LoVo (cell line): ENCODE data around the gene CFLAR.
A peak's percentile ranks its signal among the peaks of the same experiment; 100 is the strongest.
"Not testable (repeated sequence)": the region's sequence is repeated elsewhere in the genome, so short reads cannot be mapped to it uniquely, and the experiment has no call there.

Experiments used
- DNase-seq: peaks from one replicate; pipeline ENCODE4 v3.0.0-alpha.2; 2016; ENCODE audit warnings: low spot score

CFLAR gene

GRCh38 chr2:201183365-201183727 lies 67.4 kb downstream of the CFLAR start:
- no peak for DNase-seq

DNA sequence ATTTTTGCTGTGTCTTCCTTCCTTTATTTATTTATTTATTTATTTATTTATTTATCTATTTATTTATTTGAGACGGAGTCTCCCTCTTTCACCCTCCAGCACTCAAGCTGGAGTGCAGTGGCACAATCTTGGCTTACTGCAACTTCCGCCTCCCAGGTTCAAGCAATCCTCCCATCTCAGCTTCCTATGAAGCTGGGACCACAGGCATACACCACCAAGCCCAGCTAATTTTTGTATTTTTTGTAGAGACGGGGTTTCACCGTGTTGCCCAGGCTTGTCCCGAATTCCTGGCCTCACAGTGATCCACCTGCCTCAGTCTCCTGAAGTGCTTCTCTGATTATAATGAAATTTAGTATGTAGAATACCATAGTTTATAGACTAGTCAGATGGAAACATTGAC lies 67.9 kb downstream of the CFLAR start:
- DNase-seq = not testable (repeated sequence)

DNA sequence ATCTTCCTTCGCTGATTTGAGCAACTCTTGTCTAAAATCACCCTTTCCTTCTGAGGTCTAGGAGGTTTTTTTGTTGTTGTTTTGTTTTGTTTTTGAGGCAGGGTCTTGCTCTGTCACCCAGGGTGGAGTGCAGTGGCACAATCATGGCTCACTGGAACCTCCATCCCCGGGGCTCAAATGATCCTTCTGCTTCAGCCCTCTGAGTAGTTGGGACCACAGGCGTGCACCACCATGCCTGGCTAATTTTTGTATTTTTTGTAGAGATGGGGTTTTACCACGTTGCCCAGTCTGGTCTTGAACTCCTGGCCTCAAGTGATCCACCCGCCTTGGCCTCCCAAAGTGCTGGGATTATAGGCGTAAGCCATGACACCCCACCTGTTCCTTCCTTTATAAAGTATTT lies 68.3 kb downstream of the CFLAR start:
- not testable (repeated sequence) for DNase-seq

GRCh38 chr2:201185863-201186262 lies 69.9 kb downstream of the CFLAR start:
- no peak for DNase-seq

DNA sequence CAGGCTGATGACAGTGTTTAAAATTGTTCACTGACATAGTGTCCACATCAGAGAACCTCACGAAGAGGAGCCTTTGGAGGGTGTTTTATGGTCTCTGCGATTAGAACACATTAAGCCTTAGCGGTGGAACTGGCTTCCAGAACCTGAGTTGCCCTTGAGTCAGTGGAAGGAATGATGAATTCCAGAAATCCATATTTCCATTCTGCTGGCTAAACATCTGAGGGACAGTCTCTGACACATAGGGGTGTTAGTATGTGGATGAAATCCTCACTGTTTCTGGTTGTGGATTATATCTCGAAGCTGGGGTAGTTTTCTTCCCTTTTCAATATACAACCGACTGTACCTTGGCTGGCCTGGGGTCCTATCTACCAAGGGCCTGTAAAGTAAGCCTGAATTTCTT lies 71.0 kb downstream of the CFLAR start:
- DNase-seq = no peak

GRCh38 chr2:201188449-201188848 lies 72.5 kb downstream of the CFLAR start:
- no peak for DNase-seq

DNA sequence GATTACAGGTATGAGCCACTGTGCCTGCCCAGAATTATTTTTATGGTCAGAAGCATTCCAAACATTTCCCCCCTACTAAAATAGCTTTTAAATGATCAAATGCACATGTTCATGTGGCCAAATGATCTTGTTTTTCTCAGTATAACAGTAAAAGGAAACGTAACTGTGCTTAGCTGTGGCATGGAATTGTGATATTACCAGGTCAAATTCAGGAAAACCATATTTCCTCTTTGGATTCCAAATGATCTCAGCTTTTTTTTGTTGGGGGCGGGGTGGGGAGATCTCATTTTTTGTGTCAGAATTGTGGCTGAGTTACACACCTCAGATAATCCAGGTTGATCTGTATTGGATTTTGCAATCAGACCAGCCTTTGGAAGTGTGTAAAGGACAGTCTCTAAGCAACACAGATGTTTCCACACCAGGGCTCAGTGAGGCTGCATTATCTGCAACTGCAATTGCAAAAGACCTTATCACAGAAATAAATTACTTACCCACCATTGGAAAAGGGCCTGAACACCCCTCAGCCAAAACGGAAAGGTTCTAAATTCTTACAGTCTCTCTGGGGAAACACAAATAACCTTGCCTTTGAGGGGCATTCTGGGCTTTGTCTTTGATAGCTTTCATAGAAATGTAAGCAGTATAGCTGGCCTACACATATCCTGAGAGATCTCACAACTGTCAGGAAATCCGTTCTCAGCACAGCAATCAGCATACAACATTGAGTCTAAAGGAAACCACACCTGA lies 75.3 kb downstream of the CFLAR start:
- no peak for DNase-seq

DNA sequence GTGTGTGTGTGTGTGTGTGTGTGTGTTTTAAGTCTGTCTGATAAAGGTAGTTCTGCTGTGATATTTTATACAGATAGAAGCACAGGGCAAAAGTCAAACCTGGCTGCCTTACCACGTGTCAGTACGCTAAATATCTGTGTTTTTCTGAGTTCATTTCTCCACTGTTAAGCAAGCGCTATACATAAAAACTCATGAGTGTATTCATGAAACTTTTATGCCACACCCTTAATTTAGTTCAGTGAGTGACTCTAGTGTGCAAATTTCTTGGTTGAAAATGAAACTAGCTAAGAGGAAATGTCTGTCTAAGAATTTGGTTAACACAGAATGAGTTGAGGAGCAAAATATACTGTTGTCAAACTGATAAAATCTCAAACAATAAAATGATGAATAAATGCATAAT lies 78.1 kb downstream of the CFLAR start:
- no peak for DNase-seq

GRCh38 chr2:201195331-201195730 lies 79.4 kb downstream of the CFLAR start:
- DNase-seq = no peak

DNA sequence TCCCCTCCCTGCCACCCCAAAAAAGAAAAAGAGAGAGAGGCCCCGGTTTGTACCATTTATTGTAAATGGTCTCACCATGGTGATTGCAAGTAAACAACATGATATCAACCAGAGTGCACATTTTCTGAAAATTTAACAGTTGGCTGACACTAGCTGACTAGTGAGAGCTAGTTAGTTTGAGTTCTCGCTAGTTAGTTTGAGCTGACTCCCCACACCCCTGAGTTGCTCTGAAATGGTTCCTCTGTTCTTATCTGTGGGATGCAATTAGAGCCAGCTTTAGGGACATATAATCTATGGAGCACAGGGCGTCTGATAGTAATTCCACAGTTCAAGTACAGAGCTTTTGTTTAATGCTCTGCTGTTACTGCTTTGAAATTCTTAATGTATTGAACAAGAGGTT lies 80.0 kb downstream of the CFLAR start:
- no peak for DNase-seq

DNA sequence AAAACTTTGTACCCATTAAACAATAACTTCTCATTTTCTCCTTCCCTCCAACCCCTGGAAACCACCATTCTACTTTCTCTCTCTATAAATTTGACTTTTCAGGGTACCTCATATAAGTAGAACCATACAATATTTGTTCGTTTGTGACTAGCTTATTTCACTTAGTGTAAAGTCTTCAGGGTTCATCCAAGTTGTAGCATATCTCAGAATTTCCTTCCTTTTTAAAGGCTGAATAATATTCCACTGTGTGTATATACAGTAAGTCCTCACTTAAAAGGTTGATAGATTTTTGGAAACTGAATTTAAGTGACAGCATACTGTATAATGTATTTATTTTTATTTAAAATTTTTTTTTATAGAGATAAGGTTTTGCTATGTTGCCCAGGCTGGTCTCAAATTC lies 80.8 kb downstream of the CFLAR start:
- DNase-seq = no peak

GRCh38 chr2:201197781-201198180 lies 81.8 kb downstream of the CFLAR start:
- DNase-seq = no peak

DNA sequence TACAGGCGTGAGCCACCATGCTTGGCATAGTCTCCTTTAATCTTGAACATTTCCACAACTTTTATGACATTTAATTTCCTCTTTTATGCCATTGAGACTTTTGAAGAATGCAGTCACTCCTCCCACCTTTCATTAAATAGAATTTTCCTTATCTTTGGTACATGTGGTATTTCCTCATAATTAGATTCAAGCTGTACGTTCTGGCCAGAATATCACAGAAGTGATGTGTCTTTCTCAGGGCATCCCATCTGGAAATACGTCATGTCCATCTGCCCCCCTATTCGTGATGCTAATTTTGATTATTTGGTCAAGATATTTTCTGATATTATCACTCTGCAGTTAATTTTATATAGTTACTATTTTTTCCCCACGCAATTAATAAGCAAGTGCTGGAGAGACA lies 83.9 kb downstream of the CFLAR start:
- no peak for DNase-seq

- no peak for DNase-seq
Observed at GRCh38 chr2:201200345-201200744, 84.4 kb downstream of the CFLAR start.

DNA sequence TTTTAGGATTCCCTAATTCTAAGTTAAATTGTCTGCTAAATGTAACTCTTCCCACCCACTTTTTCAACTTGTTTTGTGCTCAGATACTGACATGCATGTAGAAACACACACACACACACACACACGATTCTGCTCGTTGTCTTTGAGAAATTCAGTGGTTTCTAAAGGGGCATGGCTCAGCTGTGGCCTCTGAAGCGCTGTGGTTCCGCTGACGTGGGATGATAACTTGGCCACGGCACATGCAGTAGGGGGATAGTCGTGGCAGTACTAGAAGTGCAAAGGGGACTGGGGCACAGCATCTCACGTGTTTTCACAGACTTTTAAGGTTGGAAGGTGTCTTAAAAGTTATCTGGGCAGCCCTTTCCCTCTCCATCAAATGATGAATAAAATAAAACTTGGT lies 85.4 kb downstream of the CFLAR start:
- no peak for DNase-seq

- DNase-seq = no peak
Observed at GRCh38 chr2:201203916-201204654, 88.1 kb downstream of the CFLAR start.

- DNase-seq = no peak
Observed at GRCh38 chr2:201204655-201205514, 88.9 kb downstream of the CFLAR start.

DNA sequence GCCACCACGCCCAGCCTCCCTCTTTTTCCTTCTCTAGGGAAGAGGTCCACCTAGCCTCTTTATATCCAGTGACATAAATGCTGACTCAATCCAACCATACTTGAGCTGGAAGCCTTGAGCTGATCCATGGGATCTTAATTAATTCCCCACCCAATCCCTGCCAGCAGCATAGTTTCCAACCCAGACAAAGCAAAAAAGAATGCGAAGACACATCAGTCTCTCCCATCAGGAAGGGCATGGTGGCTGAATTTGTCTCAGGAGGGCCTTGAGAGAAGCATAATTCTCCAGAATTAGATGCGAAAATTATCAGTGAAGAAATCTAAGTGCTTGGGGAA lies 89.5 kb downstream of the CFLAR start:
- DNase-seq = no peak

DNA sequence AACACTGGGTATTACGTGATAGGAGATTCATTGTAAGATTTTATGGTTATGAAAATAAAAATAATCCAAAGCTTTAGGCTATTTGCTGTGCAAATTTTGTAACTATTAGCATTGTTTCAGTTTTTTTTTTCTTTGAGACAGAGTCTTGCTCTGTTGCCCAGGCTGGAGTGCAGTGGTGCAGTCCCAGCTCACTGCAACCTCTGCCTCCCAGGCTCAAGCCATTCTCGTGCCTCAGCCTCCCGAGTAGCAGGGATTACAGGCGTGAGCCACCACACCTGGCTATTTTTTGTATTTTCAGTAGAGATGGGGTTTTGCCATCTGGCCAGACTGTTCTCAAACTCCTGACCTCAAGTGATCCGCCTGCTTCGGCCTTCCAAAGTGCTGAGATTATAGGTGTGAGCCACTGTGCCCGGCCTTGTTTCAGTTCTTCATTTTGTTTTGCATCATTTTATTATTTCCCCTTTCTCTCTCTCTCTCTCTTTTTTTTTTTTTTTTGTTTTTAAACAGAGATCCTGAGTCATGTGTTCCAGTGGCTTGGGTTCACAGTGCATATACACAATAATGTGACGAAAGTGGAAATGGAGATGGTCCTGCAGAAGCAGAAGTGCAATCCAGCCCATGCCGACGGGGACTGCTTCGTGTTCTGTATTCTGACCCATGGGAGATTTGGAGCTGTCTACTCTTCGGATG lies 92.7 kb downstream of the CFLAR start:
- DNase-seq = no peak

GRCh38 chr2:201215963-201216362 lies 100.0 kb downstream of the CFLAR start:
- no peak for DNase-seq

- DNase-seq = no peak
Observed at GRCh38 chr2:201216918-201217317, 101.0 kb downstream of the CFLAR start.

- peak; percentile 33 for DNase-seq
Observed at GRCh38 chr2:201218780-201219179, 102.8 kb downstream of the CFLAR start.
